Caco-2 (cell line): Measurements from ENCODE around the gene HPS4. TPM values are rescaled to one million over a fixed set of nuclear protein-coding genes. Genes with fewer than 3 reads are reported as not detected.

ENCODE experiments used
- BruUV-seq: library from RNA; stranded (reverse); fragments of 400-500 nt; replicated peaks from 2 replicates; lab custom pipeline; 2021; lab: Mats Ljungman, UMichigan
- CTCF ChIA-PET: fragments of 300-600 bp; sonication (Branson Sonifier 250); formaldehyde crosslinking; loops from one replicate; lab custom pipeline; 2022; ENCODE audit warnings: antibody characterized with exemption; lab: Charles Lee
- POLR2A ChIA-PET: fragments of 300-600 bp; sonication (Branson Sonifier 250); formaldehyde crosslinking; loops from one replicate; lab custom pipeline; 2022; ENCODE audit warnings: antibody characterized with exemption; lab: Charles Lee
- DNase-seq, 2 experiments: peaks; one replicate each; pipeline versions ENCODE4 v3.0.0 to v3.0.0-alpha.2; 2020 to 2022
- H3K27me3 ChIP-seq: replicated peaks from 2 replicates; pipeline ENCODE4 v1.6.0; 2011; ENCODE audit warnings: low read length; ENCODE audit not compliant: control insufficient read depth, insufficient read depth
- H3K36me3 ChIP-seq: 2 replicates; pipeline ENCODE4 v1.5.1; 2011; ENCODE audit warnings: low read length; ENCODE audit not compliant: control insufficient read depth, insufficient read depth
- H3K4me1 ChIP-seq: fragments of 250-450 bp; sonication (Bioruptor Pico); 2 replicates; pipeline ENCODE4 v1.5.1; 2020; ENCODE audit warnings: mild to moderate bottlenecking
- H3K4me3 ChIP-seq: 2 replicates; pipeline ENCODE4 v1.5.1; 2011; ENCODE audit warnings: low read depth, mild to moderate bottlenecking, control low read depth, low read length
- H3K9me3 ChIP-seq: fragments of 250-450 bp; sonication (Bioruptor Pico); 2 replicates; pipeline ENCODE4 v1.5.1; 2020; ENCODE audit warnings: mild to moderate bottlenecking, moderate library complexity
- H3K27ac Mint-ChIP-seq: one replicate; pipeline ENCODE4 v1.8.0; 2022; ENCODE audit warnings: mixed read lengths; ENCODE audit not compliant: unreplicated experiment
- H3K27me3 Mint-ChIP-seq: one replicate; pipeline ENCODE4 v1.8.0; 2022; ENCODE audit warnings: mixed read lengths; ENCODE audit not compliant: insufficient read depth, unreplicated experiment
- H3K36me3 Mint-ChIP-seq: one replicate; pipeline ENCODE4 v1.8.0; 2022; ENCODE audit warnings: mild to moderate bottlenecking, mixed read lengths; ENCODE audit not compliant: insufficient read depth, unreplicated experiment
- H3K4me1 Mint-ChIP-seq: one replicate; pipeline ENCODE4 v1.8.0; 2022; ENCODE audit warnings: low read depth, mixed read lengths; ENCODE audit not compliant: unreplicated experiment
- H3K4me3 Mint-ChIP-seq: one replicate; pipeline ENCODE4 v1.8.0; 2022; ENCODE audit warnings: mild to moderate bottlenecking, moderate library complexity, mixed read lengths; ENCODE audit not compliant: unreplicated experiment
- H3K9me3 Mint-ChIP-seq: one replicate; pipeline ENCODE4 v1.8.0; 2022; ENCODE audit warnings: mixed read lengths; ENCODE audit not compliant: unreplicated experiment
- intact Hi-C: fragments of 100-400 bp; cut with micrococcal nuclease; formaldehyde crosslinking; loops from one replicate; pipeline ENCODE4 v1.10.0; 2022; ENCODE audit not compliant: unreplicated experiment
- total RNA-seq: library from RNA; stranded (reverse); gene quantifications from 2 replicates; pipeline ENCODE4 v1.2.3, GENCODE V29; 2022
- TF ChIP-seq, protein P1 (sequence below), 2 experiments: fragments of 200-600 bp in 1 of 2; IDR thresholded peaks; 1 replicate in 1 of 2; 2 replicates in 1 of 2; pipeline versions ENCODE4 v1.5.1 to v1.8.0; 2011 to 2022; ENCODE audit warnings: antibody characterized with exemption in 1 of 2, control low read depth in 1 of 2, inconsistent platforms in 1 of 2, low read depth in 1 of 2, low read length in 1 of 2, mild to moderate bottlenecking in 1 of 2, moderate library complexity in 1 of 2; ENCODE audit not compliant: insufficient read depth in 1 of 2, severe bottlenecking in 1 of 2, unreplicated experiment in 1 of 2

HPS4 gene
- total RNA-seq, 1 experiment from 2014 or later = 35.1 TPM

DNA sequence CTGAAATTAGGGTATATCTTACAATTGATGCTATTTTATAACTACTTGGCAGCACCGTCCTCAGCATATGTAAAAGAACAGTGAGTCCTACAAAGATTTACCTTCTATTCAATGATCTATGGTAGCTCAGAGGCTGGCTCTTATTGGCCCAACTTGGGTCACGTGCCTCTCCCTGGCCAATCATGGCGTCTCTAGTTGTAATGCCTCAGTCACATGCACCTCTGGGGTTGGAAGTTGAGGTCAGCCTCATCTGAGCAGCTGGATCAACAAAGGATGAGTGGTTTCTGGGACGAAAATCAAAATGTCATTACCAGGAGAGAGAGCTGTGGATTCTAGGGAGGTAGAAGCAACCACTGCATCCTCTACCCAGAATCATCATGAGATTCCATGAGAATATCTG, 77.5 kb downstream of the HPS4 start:
- DNase-seq = no peak
- BruUV-seq = no TSS peak
- H3K36me3 Mint-ChIP-seq = no peaks in the 10 kb centered on the region
- Histone ChIP-seq H3K4me3 (no peak overlapping the region), H3K4me1 (no peaks in the 10 kb centered on the region), H3K36me3 (no peaks in the 10 kb centered on the region), H3K9me3 (no peaks in the 10 kb centered on the region), H3K27me3 (no peaks in the 10 kb centered on the region)
- peaks cover 5% of the 10 kb centered on the region for H3K27me3 Mint-ChIP-seq
- H3K9me3 Mint-ChIP-seq = no peaks in the 10 kb centered on the region
- H3K4me3 Mint-ChIP-seq = no peak overlapping the region
- H3K27ac Mint-ChIP-seq = no peak overlapping the region
- intact Hi-C loops = no loop called here
- POLR2A ChIA-PET = no interaction called here
- TF ChIP-seq, protein P1, sequence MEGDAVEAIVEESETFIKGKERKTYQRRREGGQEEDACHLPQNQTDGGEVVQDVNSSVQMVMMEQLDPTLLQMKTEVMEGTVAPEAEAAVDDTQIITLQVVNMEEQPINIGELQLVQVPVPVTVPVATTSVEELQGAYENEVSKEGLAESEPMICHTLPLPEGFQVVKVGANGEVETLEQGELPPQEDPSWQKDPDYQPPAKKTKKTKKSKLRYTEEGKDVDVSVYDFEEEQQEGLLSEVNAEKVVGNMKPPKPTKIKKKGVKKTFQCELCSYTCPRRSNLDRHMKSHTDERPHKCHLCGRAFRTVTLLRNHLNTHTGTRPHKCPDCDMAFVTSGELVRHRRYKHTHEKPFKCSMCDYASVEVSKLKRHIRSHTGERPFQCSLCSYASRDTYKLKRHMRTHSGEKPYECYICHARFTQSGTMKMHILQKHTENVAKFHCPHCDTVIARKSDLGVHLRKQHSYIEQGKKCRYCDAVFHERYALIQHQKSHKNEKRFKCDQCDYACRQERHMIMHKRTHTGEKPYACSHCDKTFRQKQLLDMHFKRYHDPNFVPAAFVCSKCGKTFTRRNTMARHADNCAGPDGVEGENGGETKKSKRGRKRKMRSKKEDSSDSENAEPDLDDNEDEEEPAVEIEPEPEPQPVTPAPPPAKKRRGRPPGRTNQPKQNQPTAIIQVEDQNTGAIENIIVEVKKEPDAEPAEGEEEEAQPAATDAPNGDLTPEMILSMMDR (IDR thresholded peaks at IDR 0.05; ENCODE audit: insufficient read depth in 1 of 2, low read depth in 1 of 2, low read length in 1 of 2, severe bottlenecking in 1 of 2, unreplicated experiment in 1 of 2) = no peak
- H3K4me1 Mint-ChIP-seq = no peaks in the 10 kb centered on the region
- CTCF ChIA-PET = interaction anchor here (1.0 kb wide), 1 partner anchor 275 kb away, joined by 3 read pairs; no protein-coding TSS in a partner anchor

DNA sequence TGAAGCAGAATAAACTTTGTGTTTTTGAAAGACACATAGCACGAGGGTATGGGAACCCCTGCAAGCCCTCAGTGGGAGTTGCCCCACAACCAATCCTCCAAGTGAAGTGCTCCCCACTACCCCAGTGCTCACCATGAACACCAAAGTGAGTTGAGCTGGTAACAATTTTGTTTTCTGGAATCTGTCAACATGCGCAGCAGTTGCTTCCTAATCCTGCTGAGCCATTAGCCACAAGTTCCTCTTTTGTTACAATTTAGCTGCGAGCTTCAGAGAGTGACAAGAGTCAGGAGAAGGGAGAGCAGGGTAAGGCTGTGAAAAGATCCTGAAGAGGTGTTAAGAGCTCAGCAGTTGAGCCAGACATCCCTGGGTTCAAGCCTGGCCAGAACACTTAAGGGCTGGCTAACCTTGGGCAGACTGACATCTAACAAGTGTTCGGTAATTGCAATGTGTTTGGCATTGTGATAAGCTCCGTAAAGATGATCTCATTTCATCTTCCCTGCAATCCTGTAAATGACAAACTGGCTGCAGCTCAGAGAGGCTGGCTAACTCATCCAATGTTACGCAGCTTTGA, 78.6 kb downstream of the HPS4 start:
- no peaks in the 10 kb centered on the region for H3K4me1 ChIP-seq
- CTCF ChIA-PET = interaction anchor here (0.6 to 1.0 kb wide), 4 partner anchors 40 to 276 kb away, joined by 3 to 4 read pairs (median 4); no protein-coding TSS in a partner anchor
- H3K4me1 Mint-ChIP-seq = no peaks in the 10 kb centered on the region
- POLR2A ChIA-PET = no interaction called here
- TF ChIP-seq, protein P1 (IDR thresholded peaks at IDR 0.05; ENCODE audit: insufficient read depth in 1 of 2, low read depth in 1 of 2, low read length in 1 of 2, severe bottlenecking in 1 of 2, unreplicated experiment in 1 of 2) = no peak
- H3K27me3 Mint-ChIP-seq = peaks cover 5% of the 10 kb centered on the region
- no peak overlapping the region for H3K27ac Mint-ChIP-seq
- DNase-seq = no peak
- no peaks in the 10 kb centered on the region for H3K36me3 ChIP-seq
- no peaks in the 10 kb centered on the region for H3K36me3 Mint-ChIP-seq
- intact Hi-C loops = no loop called here
- no peaks in the 10 kb centered on the region for H3K9me3 Mint-ChIP-seq
- H3K4me3 ChIP-seq = no peak overlapping the region
- H3K27me3 ChIP-seq = no peaks in the 10 kb centered on the region
- H3K4me3 Mint-ChIP-seq = no peak overlapping the region
- no TSS peak for BruUV-seq
- no peaks in the 10 kb centered on the region for H3K9me3 ChIP-seq

DNA sequence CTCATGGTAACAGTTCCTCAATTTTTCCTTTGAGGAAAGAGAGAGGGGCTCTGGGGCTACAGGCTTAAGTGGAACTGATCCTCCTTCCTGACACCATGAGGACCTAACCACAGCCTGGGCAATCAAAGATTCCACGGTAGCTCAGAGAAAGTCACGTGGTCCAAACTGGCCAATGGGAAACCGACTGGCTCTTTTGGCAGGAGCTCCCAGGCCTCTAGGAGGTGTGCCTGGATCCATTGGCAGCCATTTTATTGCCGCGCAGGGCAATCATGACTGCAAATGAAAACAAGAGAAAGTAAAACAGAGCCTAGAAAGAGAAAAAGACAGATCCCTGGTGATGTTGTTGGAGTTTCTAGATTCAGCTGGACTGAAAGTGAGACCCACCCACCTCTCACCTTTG, 81.9 kb downstream of the HPS4 start:
- Mint-ChIP-seq H3K36me3 (no peaks in the 10 kb centered on the region), H3K4me3 (no peak overlapping the region), H3K4me1 (no peaks in the 10 kb centered on the region), H3K9me3 (no peaks in the 10 kb centered on the region), H3K27ac (no peak overlapping the region), H3K27me3 (peaks cover 7% of the 10 kb centered on the region)
- no peaks in the 10 kb centered on the region for H3K9me3 ChIP-seq
- H3K27me3 ChIP-seq = no peaks in the 10 kb centered on the region
- intact Hi-C loops = no loop called here
- DNase-seq = no peak
- ChIA-PET CTCF (no interaction called here), POLR2A (no interaction called here)
- no peaks in the 10 kb centered on the region for H3K4me1 ChIP-seq
- TF ChIP-seq, protein P1 (IDR thresholded peaks at IDR 0.05; ENCODE audit: insufficient read depth in 1 of 2, low read depth in 1 of 2, low read length in 1 of 2, severe bottlenecking in 1 of 2, unreplicated experiment in 1 of 2) = no peak
- no peaks in the 10 kb centered on the region for H3K36me3 ChIP-seq
- H3K4me3 ChIP-seq = no peak overlapping the region
- BruUV-seq = no TSS peak

Other genes with a start within 250 kb of the HPS4 start
- not detected in 2 replicates for gene ASPHD2, start 54.5 kb downstream of the HPS4 start, total RNA-seq
- 19.0 and 21.8 TPM in 2 replicates for gene SRRD, start 94 bp upstream of the HPS4 start, total RNA-seq
- 27.4 and 27.7 TPM in 2 replicates for gene TFIP11, start 28.7 kb upstream of the HPS4 start, total RNA-seq
- gene TPST2, start 106.3 kb upstream of the HPS4 start, total RNA-seq = 9.5 and 11.5 TPM in 2 replicates
- not detected in 2 replicates for gene CRYBB1, start 134.2 kb upstream of the HPS4 start, total RNA-seq
- gene CRYBA4, start 138.2 kb upstream of the HPS4 start, total RNA-seq = 0.68 TPM in 1 of 2 replicates, not detected in the other
- 0.30 and 0.41 TPM in 2 replicates for gene MIAT, start 173.8 kb upstream of the HPS4 start, total RNA-seq